Muscle layer of colon (tissue), 2 donors: Measurements from ENCODE around the gene BUD13.
"Not testable (repeated sequence)": the region's sequence is repeated elsewhere in the genome, so short reads cannot be mapped to it uniquely, and the experiment has no call there.

Source experiments
- H3K27ac ChIP-seq: one replicate; pipeline ENCODE4 v1.7.0; 2013; ENCODE audit warnings: low read depth, mild to moderate bottlenecking, low read length, moderate library complexity
- H3K27me3 ChIP-seq, 2 donors: one replicate each; pipeline ENCODE4 v1.7.0; 2013; ENCODE audit warnings: low read length in 2 of 2, mild to moderate bottlenecking in 2 of 2; ENCODE audit not compliant: insufficient read depth in 2 of 2, control insufficient read depth in 1 of 2
- H3K36me3 ChIP-seq: one replicate; pipeline ENCODE4 v1.7.0; 2013; ENCODE audit warnings: mild to moderate bottlenecking, low read length; ENCODE audit not compliant: insufficient read depth
- H3K4me1 ChIP-seq: one replicate; pipeline ENCODE4 v1.7.0; 2013; ENCODE audit warnings: mild to moderate bottlenecking, low read length; ENCODE audit not compliant: insufficient read depth
- H3K4me3 ChIP-seq, 2 donors: one replicate each; pipeline ENCODE4 v1.7.0; 2013; ENCODE audit warnings: low read length in 2 of 2, low read depth in 1 of 2, mild to moderate bottlenecking in 1 of 2, moderate library complexity in 1 of 2
- H3K9ac ChIP-seq: one replicate; pipeline ENCODE4 v1.7.0; 2013; ENCODE audit warnings: low read length
- H3K9me3 ChIP-seq: one replicate; pipeline ENCODE4 v1.7.0; 2013; ENCODE audit warnings: mild to moderate bottlenecking, low read length
- donor health status: abdominal sarcoma.
- donor health status: Adenocarcinoma of cecum.

BUD13 gene

DNA sequence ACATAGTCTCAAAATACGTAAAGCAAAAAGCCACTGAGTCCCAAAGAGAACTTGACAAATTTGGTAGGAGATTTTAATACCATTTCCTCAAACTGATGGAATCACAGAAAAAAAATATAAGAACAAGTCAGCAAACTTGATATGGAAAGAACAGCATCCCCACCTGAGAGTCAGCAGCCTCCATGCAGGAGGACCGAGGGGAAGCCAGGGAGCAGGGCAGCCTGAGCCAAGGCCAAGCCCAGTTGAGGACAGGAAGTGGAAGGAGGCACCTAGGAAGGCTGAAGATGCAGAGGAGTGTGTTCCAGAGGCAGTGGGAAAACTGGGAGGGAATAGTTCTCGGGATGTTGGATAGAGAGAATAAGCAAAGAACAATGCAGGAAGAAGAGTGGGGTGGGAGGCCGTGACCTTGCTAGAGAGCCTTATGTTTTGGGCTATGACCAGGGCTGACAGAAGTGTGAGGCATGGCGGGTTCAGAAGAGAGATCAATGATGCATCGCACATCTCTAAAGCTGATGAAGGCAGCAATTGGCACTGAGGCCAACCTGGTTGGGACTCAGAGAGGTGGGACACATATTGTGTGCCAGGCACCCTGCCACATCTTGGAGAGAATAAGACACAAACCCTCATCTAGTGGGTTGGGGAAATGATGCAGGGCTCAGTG, 34.9 kb upstream of the BUD13 start:
- Histone ChIP-seq H3K36me3 (no peaks in the 10 kb centered on the region), H3K27me3 (no peaks in the 10 kb centered on the region), H3K4me3 (no peak overlapping the region), H3K4me1 (no peaks in the 10 kb centered on the region), H3K27ac (no peak overlapping the region), H3K9ac (no peak overlapping the region), H3K9me3 (no peaks in the 10 kb centered on the region)

DNA sequence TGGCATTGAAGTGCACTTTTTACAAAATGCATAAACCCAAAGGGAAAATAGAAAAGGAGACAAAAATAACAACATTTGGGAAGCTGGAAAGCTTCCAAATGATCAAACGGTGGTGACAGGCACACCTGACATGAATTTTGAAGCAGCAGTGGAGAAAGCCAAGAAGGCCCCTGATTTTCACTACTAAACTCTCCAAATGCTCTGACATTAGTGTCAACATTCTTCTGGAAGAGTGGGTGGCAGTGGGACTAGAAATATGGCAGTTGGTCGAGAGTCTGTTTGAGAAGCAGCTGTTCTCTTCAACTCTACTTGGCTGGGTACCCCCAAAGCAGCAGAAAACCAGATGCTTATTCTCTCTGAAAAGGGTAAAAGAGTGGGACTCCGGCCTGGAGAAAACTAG, 31.2 kb upstream of the BUD13 start:
- H3K27me3 ChIP-seq = no peaks in the 10 kb centered on the region
- H3K4me3 ChIP-seq = no peak overlapping the region
- no peaks in the 10 kb centered on the region for H3K4me1 ChIP-seq
- H3K9ac ChIP-seq = no peak overlapping the region
- no peaks in the 10 kb centered on the region for H3K36me3 ChIP-seq
- no peak overlapping the region for H3K27ac ChIP-seq
- no peaks in the 10 kb centered on the region for H3K9me3 ChIP-seq

DNA sequence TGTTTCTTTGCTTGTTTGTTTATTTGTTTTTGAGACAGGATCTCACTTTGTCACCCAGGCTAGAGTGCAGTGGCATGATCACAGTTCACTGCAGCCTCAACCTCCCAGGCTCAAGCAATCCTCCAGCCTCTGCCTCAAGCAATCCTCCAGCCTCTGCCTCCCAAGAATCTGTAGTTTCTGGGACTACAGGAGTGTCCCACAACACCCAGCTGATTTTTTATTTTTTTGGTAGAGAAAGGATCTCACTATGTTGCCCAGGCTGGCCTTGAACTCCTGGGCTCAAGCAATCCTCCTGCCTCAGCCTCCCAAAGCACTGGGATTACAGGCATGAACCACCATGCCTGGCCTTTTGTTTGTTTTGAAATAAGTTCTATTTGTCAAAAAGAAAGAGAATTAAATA, 28.9 kb upstream of the BUD13 start:
- not testable (repeated sequence) for H3K4me3 ChIP-seq, H3K27ac ChIP-seq, H3K9me3 ChIP-seq, H3K27me3 ChIP-seq, H3K9ac ChIP-seq, H3K36me3 ChIP-seq, H3K4me1 ChIP-seq

DNA sequence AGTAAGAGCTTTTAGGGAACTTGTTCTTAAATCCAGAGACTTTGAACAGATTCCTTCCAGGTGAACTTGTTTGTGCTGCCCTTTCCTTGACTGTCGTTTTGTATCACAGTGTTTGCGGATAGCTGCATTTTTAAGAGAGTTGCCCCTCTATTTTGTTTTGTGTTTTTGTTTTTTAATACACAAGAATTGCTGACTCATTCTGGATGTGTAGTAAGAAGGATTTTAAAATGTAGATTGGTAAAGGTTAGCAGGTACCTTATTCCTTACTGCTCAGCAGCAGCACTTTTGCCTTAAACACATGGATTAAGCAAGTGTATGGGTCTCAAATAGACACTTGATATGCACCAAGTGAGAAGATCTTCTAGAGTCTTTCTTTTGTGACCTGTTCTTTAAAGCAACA, 27.8 kb upstream of the BUD13 start:
- Histone ChIP-seq H3K4me1 (no peaks in the 10 kb centered on the region), H3K9me3 (no peaks in the 10 kb centered on the region), H3K4me3 (no peak overlapping the region), H3K36me3 (no peaks in the 10 kb centered on the region), H3K9ac (no peak overlapping the region), H3K27me3 (no peaks in the 10 kb centered on the region), H3K27ac (no peak overlapping the region)

DNA sequence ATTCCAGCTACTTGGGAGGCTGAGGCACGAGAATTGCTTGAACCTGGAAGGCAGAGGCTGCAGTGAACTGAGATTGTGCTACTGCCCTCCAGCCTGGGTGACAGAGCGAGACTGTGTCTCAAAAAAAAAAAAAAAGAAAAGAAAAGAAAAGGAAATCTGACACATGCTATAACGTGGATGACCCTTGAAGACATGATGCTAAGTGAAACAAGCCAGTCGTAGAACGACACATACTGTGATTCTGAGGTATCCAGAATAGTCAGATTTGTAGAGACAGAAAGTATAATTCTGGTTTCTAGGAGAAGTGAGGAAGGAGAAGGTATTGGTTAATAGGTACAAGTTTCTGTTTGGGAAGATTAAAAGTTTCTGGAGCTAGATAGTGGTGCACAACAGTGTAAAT, 25.6 kb upstream of the BUD13 start:
- H3K9me3 ChIP-seq = no peaks in the 10 kb centered on the region
- no peak overlapping the region for H3K4me3 ChIP-seq
- no peak overlapping the region for H3K9ac ChIP-seq
- H3K27ac ChIP-seq = no peak overlapping the region
- H3K27me3 ChIP-seq = no peaks in the 10 kb centered on the region
- H3K4me1 ChIP-seq = no peaks in the 10 kb centered on the region
- no peaks in the 10 kb centered on the region for H3K36me3 ChIP-seq

DNA sequence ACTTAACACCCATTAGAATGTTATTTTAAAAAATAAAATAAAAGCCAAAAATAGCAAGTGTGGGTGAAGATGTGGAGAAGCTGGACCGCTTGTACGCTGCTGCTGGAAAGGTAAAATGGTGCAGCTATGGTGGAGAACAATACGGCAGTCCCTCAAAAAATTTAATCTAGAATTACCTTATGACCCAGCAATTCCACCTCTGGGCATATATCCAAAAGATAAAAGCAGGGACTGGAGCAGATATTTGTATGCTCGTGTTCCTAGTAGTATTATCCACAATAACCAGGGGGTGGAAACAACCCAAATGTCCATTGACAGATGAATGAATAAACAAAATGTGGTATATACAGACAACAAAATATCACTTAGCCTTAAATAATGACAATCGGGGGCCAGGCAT, 25.0 kb upstream of the BUD13 start:
- Histone ChIP-seq H3K9ac (no peak overlapping the region), H3K9me3 (no peaks in the 10 kb centered on the region), H3K4me3 (no peak overlapping the region), H3K4me1 (no peaks in the 10 kb centered on the region), H3K36me3 (no peaks in the 10 kb centered on the region), H3K27ac (no peak overlapping the region), H3K27me3 (no peaks in the 10 kb centered on the region)

DNA sequence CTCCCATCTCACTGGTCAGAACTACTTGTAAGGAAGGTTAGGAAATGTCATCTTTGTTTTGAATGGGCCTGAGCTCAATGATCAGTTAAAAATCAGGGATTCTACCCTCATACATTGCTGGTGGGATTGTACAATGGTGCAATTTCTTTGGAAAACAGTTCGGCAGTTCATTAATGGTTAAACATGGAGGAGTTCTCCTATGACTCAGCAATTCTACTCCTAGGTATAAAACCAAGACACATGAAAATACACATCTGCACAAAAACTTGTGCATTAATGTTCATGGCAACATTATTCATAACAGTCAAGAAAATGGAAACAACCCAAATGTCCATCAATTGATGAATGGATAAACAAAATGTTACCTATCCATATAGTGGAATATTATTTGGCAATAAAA, 23.8 kb upstream of the BUD13 start:
- no peaks in the 10 kb centered on the region for H3K27me3 ChIP-seq
- H3K27ac ChIP-seq = no peak overlapping the region
- no peaks in the 10 kb centered on the region for H3K36me3 ChIP-seq
- no peaks in the 10 kb centered on the region for H3K9me3 ChIP-seq
- H3K4me3 ChIP-seq = no peak overlapping the region
- no peaks in the 10 kb centered on the region for H3K4me1 ChIP-seq
- no peak overlapping the region for H3K9ac ChIP-seq

DNA sequence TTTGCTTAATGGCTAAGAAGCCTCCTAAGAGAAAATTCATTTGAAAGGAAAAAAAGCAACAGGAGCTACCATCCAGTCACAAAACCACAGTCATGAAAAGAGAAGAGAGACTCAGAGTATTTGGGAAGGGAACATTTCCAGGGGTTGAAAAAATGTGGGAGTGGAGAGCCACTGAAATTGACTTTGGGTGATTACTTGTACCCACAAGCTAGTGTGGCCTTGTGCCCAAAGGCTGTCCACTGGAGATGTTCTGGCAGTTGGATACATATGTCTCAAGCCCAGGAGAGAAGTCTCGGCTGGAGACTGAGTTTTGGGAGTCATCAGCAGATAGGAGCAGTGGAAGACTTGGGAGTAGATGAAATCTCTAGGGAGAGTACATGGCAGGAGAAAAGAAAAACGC, 22.1 kb upstream of the BUD13 start:
- H3K4me3 ChIP-seq = no peak overlapping the region
- no peaks in the 10 kb centered on the region for H3K27me3 ChIP-seq
- H3K9me3 ChIP-seq = no peaks in the 10 kb centered on the region
- no peaks in the 10 kb centered on the region for H3K4me1 ChIP-seq
- H3K9ac ChIP-seq = no peak overlapping the region
- no peaks in the 10 kb centered on the region for H3K36me3 ChIP-seq
- H3K27ac ChIP-seq = no peak overlapping the region

DNA sequence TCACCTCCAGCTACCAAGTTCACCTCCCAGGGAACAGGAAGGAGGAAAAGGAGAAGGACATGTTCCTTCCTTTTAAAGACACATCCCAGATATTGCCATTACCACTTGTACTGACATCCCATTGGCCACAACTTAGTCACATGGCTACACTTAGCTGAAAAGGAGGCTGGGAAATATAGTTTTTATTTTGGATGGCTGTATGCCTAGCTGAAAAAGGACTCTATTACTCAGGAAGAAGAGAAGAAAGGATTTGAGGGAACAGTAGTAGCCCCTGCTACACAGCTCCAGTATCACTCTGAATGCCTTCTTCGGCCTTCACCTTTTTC, 20.9 kb upstream of the BUD13 start:
- no peaks in the 10 kb centered on the region for H3K9me3 ChIP-seq
- H3K27me3 ChIP-seq = no peaks in the 10 kb centered on the region
- no peak overlapping the region for H3K4me3 ChIP-seq

DNA sequence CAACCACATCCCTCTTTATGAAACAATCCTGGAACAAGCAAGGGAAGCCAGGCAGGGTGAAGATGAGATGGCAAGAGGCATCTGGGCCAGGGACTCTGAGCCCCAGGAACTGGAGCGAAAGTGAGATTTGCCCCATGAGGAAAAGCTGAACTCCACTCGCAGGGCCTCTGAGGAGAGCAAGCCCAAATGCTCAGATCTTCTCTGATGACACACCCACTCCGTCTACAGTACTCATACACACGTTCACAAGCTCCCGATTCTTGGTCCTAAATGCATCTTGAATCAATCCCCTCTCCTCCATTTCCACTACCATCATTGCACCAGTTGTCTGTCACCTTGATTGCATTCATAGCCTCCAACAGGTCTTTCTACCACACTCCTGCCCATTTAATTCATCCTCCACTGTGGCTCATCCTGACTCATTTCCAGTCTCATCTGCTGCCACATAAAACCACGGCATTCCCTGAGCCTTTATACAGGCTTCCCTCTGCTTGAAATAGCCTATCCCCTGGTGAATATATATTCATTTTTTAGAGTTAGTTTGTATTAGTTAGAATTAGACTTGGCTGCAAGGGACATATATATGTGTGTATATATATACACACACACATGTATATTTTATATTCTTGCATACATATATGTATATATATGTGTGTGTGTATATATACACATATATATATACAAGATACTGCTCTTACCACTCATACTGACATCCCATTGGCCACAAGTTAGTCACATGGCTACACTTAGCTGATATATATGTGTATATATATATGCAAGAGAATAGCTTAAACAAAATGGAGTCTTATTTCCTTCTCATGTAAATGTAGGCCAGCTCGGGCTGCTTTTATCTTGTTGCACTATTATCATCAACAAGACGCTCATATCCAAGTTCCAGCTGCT, 20.3 kb upstream of the BUD13 start:
- Histone ChIP-seq H3K9ac (no peak overlapping the region), H3K9me3 (no peaks in the 10 kb centered on the region), H3K27me3 (no peaks in the 10 kb centered on the region), H3K36me3 (no peaks in the 10 kb centered on the region), H3K27ac (no peak overlapping the region), H3K4me3 (no peak overlapping the region), H3K4me1 (peaks cover 7% of the 10 kb centered on the region)

More for the DNA sequence above, 20.9 kb upstream of the BUD13 start:
- Histone ChIP-seq H3K9ac (no peak overlapping the region), H3K27ac (no peak overlapping the region), H3K4me1 (peaks cover under 1% of the 10 kb centered on the region), H3K36me3 (no peaks in the 10 kb centered on the region)

DNA sequence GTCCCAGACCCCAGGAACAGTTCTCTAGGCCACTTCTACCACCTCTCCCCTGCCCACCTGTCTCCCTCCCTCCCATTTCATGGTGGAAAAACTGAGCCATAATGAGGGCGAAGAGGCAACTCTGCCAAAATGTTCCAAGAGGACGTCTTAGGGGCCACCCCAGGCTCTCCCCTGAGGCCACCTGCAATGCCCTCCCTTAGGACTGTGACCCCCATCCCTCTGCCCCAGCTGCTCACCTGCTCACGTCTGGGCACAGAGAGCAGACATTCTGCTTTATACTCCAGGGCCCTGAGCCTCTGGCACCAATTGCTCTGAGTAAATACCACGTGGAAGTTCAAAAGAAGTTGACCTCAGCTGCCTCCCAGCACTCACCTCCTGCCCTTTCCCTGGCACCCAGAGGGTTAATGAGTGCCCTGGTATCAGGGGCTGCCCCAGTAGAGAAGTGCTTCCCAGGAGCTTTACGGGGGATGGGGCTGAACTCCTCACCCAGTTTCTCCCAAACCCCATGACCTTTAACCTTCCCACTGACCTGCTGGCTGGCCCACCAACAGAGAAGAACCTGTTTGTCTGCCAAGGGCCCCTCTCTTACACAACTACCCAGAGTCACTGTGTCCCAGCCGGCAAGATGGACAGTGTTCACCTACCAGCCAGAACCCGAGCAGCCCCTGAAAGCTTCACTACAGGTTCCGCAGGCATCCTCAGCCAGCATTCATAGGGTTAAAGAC, 19.5 kb upstream of the BUD13 start:
- H3K36me3 ChIP-seq = no peaks in the 10 kb centered on the region

More for the DNA sequence above, 19.5 kb upstream of the BUD13 start:
- Histone ChIP-seq H3K4me1 (peaks cover 8% of the 10 kb centered on the region), H3K4me3 (no peak overlapping the region), H3K9ac (no peak overlapping the region), H3K27me3 (no peaks in the 10 kb centered on the region), H3K9me3 (no peaks in the 10 kb centered on the region), H3K27ac (no peak overlapping the region)
